OCI-LY7 (cell line): Measurements from ENCODE around the gene PAK4. TPM values are rescaled to one million over a fixed set of nuclear protein-coding genes. Genes with fewer than 3 reads are reported as not detected.

Experiments used
- BruUV-seq: library from RNA; stranded (reverse); fragments of 400-500 nt; replicated peaks from 2 replicates; lab custom pipeline; 2021; lab: Mats Ljungman, UMichigan
- CTCF ChIA-PET: fragments of 300-600 bp; sonication (Branson Sonifier 250); formaldehyde crosslinking; loops from one replicate; lab custom pipeline; 2022; ENCODE audit warnings: antibody characterized with exemption; ENCODE audit not compliant: unreplicated experiment; lab: Charles Lee
- POLR2A ChIA-PET: fragments of 300-600 bp; sonication (Branson Sonifier 250); formaldehyde crosslinking; loops from one replicate; lab custom pipeline; 2022; ENCODE audit warnings: antibody characterized with exemption; lab: Charles Lee
- DNase-seq: peaks from one replicate; pipeline ENCODE4 v3.0.0-alpha.2; 2015; ENCODE audit warnings: low spot score
- H2AFZ ChIP-seq: fragments of 200-600 bp; sonication (generic), shearing (Covaris generic); 2 replicates; pipeline ENCODE4 v1.6.1; 2014; ENCODE audit warnings: mild to moderate bottlenecking, antibody characterized with exemption, low read length, moderate library complexity
- H3K27ac ChIP-seq: fragments of 200-600 bp; sonication (generic); 2 replicates; pipeline ENCODE4 v1.5.1; 2014; ENCODE audit warnings: mixed run types, low read depth, mild to moderate bottlenecking, moderate library complexity, low read length, inconsistent platforms; ENCODE audit not compliant: poor library complexity, severe bottlenecking
- H3K36me3 ChIP-seq: fragments of 200-600 bp; sonication (generic); 2 replicates; pipeline ENCODE4 v1.6.1; 2014; ENCODE audit warnings: mild to moderate bottlenecking, antibody characterized with exemption, low read length, moderate library complexity, mixed read lengths; ENCODE audit not compliant: insufficient read depth
- H3K4me1 ChIP-seq: fragments of 200-600 bp; sonication (generic); 2 replicates; pipeline ENCODE4 v1.5.1; 2014; ENCODE audit warnings: mild to moderate bottlenecking, low read length; ENCODE audit not compliant: insufficient read depth, poor library complexity, severe bottlenecking
- H3K4me2 ChIP-seq: fragments of 200-600 bp; sonication (generic); 2 replicates; pipeline ENCODE4 v1.6.1; 2014; ENCODE audit warnings: mild to moderate bottlenecking, low read length
- H3K4me3 ChIP-seq: fragments of 200-600 bp; sonication (generic); 2 replicates; pipeline ENCODE4 v1.5.1; 2014; ENCODE audit warnings: mild to moderate bottlenecking, low read depth, low read length; ENCODE audit not compliant: poor library complexity, severe bottlenecking
- H3K79me2 ChIP-seq: fragments of 200-600 bp; sonication (generic); 2 replicates; pipeline ENCODE4 v1.6.1; 2016; ENCODE audit warnings: low read depth, mild to moderate bottlenecking, low read length, moderate library complexity, mixed read lengths; ENCODE audit not compliant: insufficient read depth
- H3K9me2 ChIP-seq: fragments of 200-600 bp; sonication (generic); 2 replicates; pipeline ENCODE4 v1.6.1; 2016; ENCODE audit warnings: mild to moderate bottlenecking, low read length, mixed read lengths; ENCODE audit not compliant: insufficient read depth
- H3K9me3 ChIP-seq: fragments of 200-600 bp; sonication (generic); 2 replicates; pipeline ENCODE4 v1.6.1; 2014; ENCODE audit warnings: mild to moderate bottlenecking, mixed run types, low read length, mixed read lengths
- H4K20me1 ChIP-seq: fragments of 200-600 bp; sonication (generic); 2 replicates; pipeline ENCODE4 v1.6.1; 2014; ENCODE audit warnings: mild to moderate bottlenecking, antibody characterized with exemption, low read length, moderate library complexity, mixed read lengths; ENCODE audit not compliant: insufficient read depth
- EZH2phosphoT487 ChIP-seq: fragments of 200-600 bp; sonication (generic); IDR thresholded peaks from 2 replicates; pipeline ENCODE4 v1.6.1; 2018; ENCODE audit warnings: low read depth, borderline replicate concordance, mild to moderate bottlenecking, mixed run types, antibody characterized with exemption, low read length, moderate library complexity, mixed read lengths
- intact Hi-C: fragments of 100-400 bp; cut with micrococcal nuclease; formaldehyde crosslinking; loops from one replicate; pipeline ENCODE4 v1.10.0; 2022; ENCODE audit not compliant: unreplicated experiment
- total RNA-seq, 2 experiments: library from RNA; depleted of rRNA in 1 of 2; stranded (reverse); fragments of >200 nt in 1 of 2; shearing (Covaris generic) in 1 of 2; gene quantifications; 2 replicates each; pipeline ENCODE4 v1.2.3, GENCODE V29; 2014 to 2022
- TF ChIP-seq, protein P1 (sequence below): fragments of 200-600 bp; sonication (generic); conservative IDR thresholded peaks from 2 replicates; pipeline ENCODE4 v1.5.1; 2014; ENCODE audit warnings: mild to moderate bottlenecking, antibody characterized with exemption, low read length, moderate library complexity, mixed read lengths

The PAK4 gene
- total RNA-seq, 2 experiments from 2014 or later = 7.8 to 26.7 TPM

DNA sequence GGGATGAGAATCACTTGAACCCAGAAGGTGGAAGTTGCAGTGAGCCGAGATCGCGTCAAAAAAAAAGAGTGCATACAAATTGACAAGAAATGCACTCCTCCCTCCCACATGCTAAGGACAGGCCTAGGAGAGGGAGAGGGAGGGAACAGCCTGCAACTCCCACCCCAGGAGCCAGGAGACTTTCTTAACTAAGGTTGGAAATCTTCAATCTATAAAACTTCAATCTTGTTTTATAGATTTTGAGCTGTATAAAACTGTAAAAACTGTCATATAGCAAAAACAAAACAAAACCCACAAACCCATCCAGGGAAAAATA, 79.8 kb downstream of the PAK4 start:
- intact Hi-C loops = no loop called here
- DNase-seq = no peak
- TF ChIP-seq, protein P1, sequence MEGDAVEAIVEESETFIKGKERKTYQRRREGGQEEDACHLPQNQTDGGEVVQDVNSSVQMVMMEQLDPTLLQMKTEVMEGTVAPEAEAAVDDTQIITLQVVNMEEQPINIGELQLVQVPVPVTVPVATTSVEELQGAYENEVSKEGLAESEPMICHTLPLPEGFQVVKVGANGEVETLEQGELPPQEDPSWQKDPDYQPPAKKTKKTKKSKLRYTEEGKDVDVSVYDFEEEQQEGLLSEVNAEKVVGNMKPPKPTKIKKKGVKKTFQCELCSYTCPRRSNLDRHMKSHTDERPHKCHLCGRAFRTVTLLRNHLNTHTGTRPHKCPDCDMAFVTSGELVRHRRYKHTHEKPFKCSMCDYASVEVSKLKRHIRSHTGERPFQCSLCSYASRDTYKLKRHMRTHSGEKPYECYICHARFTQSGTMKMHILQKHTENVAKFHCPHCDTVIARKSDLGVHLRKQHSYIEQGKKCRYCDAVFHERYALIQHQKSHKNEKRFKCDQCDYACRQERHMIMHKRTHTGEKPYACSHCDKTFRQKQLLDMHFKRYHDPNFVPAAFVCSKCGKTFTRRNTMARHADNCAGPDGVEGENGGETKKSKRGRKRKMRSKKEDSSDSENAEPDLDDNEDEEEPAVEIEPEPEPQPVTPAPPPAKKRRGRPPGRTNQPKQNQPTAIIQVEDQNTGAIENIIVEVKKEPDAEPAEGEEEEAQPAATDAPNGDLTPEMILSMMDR = no peak
- H3K79me2 ChIP-seq = no peaks in the 10 kb centered on the region
- H3K27ac ChIP-seq = no peak overlapping the region
- no peak overlapping the region for H3K4me3 ChIP-seq
- H3K36me3 ChIP-seq = no peaks in the 10 kb centered on the region
- CTCF ChIA-PET = no interaction called here
- H3K4me1 ChIP-seq = no peaks in the 10 kb centered on the region
- H3K9me3 ChIP-seq = no peaks in the 10 kb centered on the region
- no peak overlapping the region for H3K4me2 ChIP-seq
- no peaks in the 10 kb centered on the region for H4K20me1 ChIP-seq
- BruUV-seq = no TSS peak
- H2AFZ ChIP-seq = no peak overlapping the region
- H3K9me2 ChIP-seq = no peaks in the 10 kb centered on the region
- POLR2A ChIA-PET = no interaction called here

GRCh38 chr19:39206122-39206521, 80.5 kb downstream of the PAK4 start:
- intact Hi-C loops = no loop called here

DNA sequence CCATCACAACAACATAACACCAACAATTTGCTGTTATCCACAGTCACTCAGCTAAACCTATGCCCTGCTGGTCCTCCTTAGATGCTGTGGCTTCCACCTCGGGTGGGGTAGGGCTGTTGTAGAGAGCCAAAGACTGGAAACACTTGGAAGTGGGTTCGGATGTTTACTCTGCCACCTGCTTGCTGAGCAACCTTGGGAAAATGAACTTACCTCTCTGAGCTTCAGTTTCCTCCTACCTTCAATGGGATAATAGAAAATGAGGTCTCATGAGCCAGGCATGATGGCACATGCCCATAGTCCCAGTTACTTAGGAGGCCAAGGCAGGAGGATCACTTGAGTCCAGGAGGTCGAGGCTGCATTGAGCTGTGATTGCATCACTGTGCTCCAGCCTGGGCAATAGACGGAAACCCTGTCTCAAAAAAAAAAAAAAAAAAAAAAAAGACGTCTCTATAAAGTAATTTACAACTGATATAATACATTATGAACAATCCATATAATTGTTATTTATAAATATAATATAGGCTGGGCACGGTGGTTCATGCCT, 81.8 kb downstream of the PAK4 start:
- no peaks in the 10 kb centered on the region for H3K4me1 ChIP-seq
- H3K9me3 ChIP-seq = no peaks in the 10 kb centered on the region
- H3K79me2 ChIP-seq = no peaks in the 10 kb centered on the region
- no peak for DNase-seq
- ChIA-PET CTCF (no interaction called here), POLR2A (interaction anchor here (0.6 to 0.7 kb wide), 3 partner anchors 52 to 129 kb away, joined by 4 to 5 read pairs (median 4); no protein-coding TSS in a partner anchor)
- H2AFZ ChIP-seq = no peak overlapping the region
- intact Hi-C loops = no loop called here
- H3K36me3 ChIP-seq = no peaks in the 10 kb centered on the region
- H3K4me2 ChIP-seq = no peak overlapping the region
- TF ChIP-seq, protein P1 = no peak
- TF ChIP-seq EZH2phosphoT487 = no peak
- H3K9me2 ChIP-seq = no peaks in the 10 kb centered on the region
- no peak overlapping the region for H3K27ac ChIP-seq
- no peaks in the 10 kb centered on the region for H4K20me1 ChIP-seq
- H3K4me3 ChIP-seq = no peak overlapping the region
- BruUV-seq = no TSS peak

More at GRCh38 chr19:39206122-39206521, 80.5 kb downstream of the PAK4 start:
- no peak for DNase-seq
- Histone ChIP-seq H3K27ac (no peak overlapping the region), H3K9me3 (no peaks in the 10 kb centered on the region), H3K9me2 (no peaks in the 10 kb centered on the region), H3K4me3 (no peak overlapping the region), H4K20me1 (no peaks in the 10 kb centered on the region), H3K79me2 (no peaks in the 10 kb centered on the region), H3K4me1 (no peaks in the 10 kb centered on the region), H3K36me3 (no peaks in the 10 kb centered on the region), H2AFZ (no peak overlapping the region), H3K4me2 (no peak overlapping the region)
- ChIA-PET CTCF (no interaction called here), POLR2A (no interaction called here)
- no TSS peak for BruUV-seq
- TF ChIP-seq EZH2phosphoT487 = no peak
- TF ChIP-seq, protein P1 = no peak
